AML-193 (cell line): Measurements from ENCODE around the gene BCKDK.

Experiments
- DNase-seq, 2 experiments: peaks; one replicate each; lab custom pipeline; 2025; lab: John Stamatoyannopoulos, UW

BCKDK gene

GRCh38 chr16:31108035-31108793 lies at the start of gene BCKDK:
Gene BCKDK (plus strand): TSS chr16:31108386. CDS start chr16:31109224, 838 bp downstream.
- peak; percentile 62 to 72 for DNase-seq

DNA sequence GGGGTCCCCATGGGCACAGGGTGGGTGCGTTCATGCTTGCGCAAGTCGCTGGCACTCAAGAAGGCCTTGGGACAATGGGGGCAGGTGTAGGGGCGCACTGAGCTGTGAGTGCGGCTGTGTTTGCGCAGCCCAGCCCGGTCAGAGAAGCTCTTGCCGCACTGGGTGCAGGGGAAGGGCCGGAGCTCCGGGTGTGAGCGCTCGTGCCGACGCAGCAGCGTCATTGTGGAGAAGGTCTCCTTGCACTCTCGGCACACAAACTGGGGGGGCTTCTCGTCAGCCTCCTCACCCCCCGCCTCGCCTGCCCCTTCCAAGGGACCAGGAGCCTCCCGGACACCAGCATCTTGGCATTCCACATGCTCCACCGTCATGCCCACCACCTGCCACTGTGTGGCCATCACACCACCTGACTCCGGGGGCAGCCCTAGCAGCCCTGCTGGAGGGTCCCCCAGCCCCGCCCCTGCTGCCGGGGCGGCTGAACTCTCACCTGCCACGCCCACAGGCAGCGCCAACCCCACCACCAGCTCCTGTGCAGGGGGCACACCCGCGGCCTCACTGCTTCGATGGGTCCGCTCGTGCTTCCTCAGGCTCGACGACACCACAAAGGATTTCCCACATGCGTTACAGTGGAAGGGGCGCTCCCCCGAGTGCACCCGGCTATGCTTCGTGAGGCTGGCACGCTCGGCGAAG lies 46.9 kb upstream of the BCKDK start:
- DNase-seq: no peak

DNA sequence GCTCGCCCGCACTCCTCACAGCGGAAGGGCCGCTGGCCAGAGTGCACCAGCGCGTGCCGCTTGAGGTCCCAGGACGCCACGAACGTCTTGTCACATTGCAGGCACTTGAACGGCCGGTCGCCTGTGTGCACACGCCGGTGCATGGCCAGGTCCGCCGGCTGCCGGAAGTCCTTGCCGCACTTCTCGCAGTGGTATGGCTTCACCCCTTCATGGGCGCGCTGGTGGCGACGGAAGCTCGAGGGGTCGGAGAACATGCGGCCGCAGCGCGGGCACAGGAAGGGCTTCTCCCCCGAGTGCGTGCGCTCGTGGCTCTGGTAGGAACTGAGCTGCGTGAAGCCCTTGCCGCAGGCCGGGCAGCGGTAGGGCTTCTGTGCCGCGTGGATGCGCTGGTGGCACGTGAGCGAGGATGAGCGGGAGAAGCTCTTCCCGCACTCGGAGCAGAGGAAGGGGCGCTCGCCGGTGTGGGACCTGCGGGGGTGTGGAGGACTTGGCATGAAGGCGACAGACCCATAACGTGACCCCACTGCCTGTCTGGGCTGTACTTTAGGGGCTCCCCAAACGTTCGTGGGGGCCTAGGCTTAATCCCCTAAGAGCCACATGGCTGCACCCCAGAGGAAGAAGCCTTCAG lies 46.3 kb upstream of the BCKDK start:
- DNase-seq: no peak

GRCh38 chr16:31063495-31063842 lies 44.7 kb upstream of the BCKDK start:
- no peak for DNase-seq

DNA sequence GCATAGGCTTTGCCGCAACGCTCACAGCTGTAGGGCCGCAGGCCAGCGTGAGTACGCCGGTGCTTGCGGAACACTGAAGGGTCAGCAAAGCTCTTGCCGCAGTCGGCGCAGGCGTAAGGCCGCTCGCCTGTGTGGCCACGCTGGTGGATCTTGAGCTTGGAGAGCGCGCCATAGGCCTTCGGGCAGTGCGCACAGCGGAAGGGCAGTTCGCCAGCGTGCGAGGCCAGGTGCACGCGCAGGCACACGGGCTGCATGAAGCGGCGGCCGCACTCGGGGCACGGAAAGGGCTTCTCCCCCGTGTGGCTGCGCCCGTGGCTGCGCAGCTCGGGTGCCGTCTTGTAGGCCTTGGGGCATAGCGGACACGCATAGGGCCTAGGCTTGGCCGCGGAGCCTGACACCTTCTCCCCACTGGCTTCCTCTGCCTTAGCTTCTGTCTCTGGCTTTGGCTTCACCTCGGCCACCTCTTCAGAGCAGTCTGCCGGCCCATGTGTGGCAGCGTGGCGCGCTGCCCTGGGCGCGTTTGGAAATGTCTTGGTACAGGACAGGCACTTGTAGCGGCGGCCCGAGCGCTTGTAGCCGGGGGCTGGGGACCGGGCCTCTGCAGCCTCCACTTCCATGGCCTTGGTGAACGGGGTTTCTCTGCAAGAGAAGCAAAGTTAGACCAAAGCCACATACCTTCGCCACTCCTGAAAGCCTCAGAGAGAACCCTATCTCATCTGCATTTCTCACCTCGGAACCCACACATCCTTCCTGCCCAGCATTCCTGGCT lies 44.2 kb upstream of the BCKDK start:
- no peak for DNase-seq

DNA sequence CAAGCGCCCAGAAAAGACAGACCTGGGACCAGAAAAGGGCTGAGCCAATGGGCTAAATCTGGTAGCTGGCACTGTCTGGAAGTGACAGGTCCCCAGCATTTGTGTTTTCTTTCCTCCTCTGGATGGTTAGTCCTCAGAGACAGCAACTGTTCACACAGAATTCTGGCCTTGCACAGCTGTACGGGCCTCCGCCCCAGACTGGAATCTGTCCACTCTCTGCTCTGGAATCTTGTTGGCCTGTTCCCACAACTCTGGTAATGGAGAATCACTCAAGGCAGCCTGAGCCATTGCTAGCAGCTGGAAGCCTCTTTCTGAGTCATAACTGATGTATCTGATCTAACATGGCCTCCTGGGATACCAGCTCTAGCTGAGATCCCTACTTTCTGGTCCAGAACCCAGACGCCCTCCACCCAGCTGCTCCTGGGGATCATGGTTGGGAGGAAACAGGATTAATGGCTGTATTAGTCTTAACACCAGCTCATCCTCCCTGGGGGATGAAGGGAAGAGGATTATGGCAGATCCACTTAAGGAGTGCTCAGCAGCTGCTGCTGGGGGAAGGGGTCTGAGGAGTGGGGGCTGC lies 43.2 kb upstream of the BCKDK start:
- DNase-seq: no peak

DNA sequence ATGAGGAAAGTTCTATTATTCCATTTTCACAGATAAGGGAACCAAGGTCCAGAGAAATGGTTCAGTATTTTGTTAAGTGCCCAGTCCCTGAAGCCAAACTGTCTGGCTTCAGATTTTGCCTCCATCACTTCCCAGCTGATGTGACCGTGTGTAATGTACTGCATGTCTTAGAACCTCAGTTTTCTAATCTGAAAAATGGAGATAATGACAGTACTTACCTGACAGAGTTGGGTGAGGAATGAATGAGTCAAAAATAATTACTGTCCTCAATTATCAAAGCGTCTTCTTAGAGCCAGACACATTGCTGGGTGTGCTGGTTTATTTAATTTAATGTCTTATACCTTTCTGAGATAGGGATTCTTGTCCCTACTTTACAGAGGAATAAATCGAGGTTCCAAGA lies 40.8 kb upstream of the BCKDK start:
- DNase-seq: no peak

- no peak for DNase-seq
These were observed 36.3 kb upstream of the BCKDK start for GRCh38 chr16:31071861-31072260.

GRCh38 chr16:31072540-31073141 lies 35.5 kb upstream of the BCKDK start:
- DNase-seq: peak in 1 of 2 experiments; percentile 21

DNA sequence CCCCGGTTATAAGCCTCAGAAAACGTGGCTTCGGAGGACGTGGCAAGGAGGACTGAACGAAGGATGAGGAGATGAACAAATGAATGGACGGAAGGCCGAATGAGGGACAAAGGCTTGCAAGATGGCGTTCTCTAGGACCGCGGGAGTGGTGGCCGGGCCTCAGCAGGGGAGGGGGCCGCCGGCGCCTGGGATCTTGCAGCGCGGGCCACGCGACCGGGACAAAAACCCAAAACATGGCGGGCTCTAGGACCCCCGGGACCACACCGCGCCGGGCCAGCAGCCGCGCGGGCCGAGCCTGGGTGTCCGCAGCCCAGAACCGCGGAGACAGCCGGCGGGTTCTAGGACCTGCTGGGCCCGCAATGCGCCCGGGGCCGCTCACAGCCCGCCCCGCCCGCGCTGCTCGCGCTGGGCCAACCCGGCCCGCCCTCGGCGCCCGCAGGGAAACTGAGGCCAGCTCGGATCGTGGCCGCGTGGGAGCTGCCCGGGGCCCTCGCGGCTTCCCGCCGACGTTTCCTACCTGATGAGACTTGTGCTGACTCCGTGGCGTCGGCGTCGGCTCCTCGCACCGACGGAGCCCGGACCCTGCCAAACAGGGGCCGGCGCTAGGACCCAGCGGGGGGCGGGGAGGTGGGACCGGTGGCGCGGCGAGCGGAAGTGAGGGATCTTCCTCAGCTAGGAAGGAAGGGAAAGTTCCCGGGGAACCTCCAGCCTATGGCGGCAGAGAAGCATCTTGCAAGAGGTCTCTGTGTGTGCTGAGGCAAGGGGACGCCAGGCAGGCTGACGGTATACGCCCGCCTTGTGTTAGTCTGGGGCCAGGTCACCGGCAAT lies 34.8 kb upstream of the BCKDK start:
- peak; percentile 59 to 62 for DNase-seq

GRCh38 chr16:31073970-31074813 lies 34.0 kb upstream of the BCKDK start, which contains the start of the genes ZNF646 and ZNF668:
Gene ZNF646 (plus strand): TSS chr16:31074422. CDS start chr16:31076325, 1,903 bp downstream.
Gene ZNF668 (minus strand): TSS chr16:31074240. CDS start chr16:31064459, 9,781 bp downstream.
- DNase-seq: peak; percentile 98 to 99

DNA sequence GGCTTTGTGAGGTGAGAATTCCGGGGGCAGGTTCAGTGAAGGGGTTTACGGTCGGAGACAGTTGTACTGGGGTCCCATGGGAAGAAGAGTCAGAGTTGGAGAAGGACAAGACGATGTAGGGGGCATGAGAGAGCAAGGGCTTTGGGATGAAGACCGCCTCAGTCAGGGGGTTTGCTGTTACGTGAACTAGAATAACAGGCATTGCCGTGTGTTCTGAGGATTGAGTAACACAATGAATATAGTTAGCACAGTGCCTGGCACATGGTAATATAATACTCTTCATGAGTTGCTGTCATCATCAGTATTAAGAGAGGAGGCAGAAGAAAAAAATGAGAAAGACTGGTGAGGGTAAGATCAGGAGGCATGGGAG lies 33.4 kb upstream of the BCKDK start:
- no peak for DNase-seq

DNA sequence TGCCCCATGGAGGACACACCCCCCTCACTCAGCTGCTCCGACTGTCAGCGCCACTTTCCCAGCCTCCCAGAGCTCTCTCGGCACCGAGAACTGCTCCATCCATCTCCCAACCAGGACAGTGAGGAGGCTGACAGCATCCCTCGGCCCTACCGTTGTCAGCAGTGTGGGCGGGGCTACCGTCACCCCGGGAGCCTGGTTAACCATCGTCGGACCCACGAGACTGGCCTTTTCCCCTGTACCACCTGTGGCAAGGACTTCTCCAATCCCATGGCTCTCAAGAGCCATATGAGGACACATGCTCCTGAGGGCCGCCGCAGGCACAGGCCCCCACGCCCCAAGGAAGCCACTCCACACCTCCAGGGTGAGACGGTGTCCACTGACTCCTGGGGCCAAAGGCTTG lies 31.9 kb upstream of the BCKDK start:
- DNase-seq: no peak

DNA sequence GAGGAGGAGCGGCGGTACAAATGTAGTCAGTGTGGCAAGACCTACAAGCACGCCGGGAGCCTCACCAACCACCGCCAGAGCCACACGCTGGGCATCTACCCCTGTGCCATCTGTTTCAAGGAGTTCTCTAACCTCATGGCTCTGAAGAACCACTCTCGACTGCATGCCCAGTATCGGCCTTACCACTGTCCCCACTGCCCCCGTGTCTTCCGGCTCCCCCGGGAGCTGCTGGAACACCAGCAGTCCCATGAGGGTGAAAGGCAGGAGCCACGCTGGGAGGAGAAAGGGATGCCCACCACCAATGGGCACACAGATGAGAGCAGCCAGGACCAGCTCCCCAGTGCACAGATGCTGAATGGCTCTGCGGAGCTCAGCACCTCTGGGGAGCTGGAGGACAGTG lies 31.2 kb upstream of the BCKDK start:
- no peak for DNase-seq

DNA sequence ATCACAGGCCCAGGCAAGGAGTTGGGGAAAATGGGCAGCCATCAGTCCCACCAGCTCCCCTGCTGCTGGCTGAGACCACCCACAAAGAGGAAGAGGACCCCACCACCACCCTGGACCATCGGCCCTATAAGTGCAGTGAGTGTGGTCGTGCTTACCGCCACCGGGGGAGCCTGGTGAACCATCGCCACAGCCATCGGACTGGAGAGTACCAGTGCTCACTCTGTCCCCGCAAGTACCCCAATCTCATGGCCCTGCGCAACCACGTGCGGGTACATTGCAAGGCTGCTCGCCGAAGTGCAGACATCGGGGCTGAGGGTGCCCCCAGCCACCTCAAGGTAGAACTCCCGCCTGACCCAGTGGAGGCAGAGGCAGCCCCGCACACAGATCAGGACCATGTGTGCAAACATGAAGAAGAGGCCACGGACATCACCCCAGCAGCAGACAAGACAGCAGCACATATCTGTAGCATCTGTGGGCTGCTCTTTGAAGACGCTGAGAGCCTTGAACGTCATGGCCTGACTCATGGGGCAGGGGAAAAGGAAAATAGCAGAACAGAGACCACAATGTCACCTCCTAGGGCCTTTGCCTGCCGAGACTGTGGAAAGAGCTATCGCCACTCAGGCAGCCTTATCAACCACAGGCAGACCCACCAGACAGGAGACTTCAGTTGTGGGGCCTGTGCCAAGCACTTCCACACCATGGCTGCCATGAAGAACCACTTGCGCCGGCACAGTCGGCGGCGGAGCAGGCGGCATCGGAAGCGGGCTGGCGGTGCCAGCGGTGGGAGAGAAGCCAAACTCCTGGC lies 30.4 kb upstream of the BCKDK start:
- DNase-seq: no peak

DNA sequence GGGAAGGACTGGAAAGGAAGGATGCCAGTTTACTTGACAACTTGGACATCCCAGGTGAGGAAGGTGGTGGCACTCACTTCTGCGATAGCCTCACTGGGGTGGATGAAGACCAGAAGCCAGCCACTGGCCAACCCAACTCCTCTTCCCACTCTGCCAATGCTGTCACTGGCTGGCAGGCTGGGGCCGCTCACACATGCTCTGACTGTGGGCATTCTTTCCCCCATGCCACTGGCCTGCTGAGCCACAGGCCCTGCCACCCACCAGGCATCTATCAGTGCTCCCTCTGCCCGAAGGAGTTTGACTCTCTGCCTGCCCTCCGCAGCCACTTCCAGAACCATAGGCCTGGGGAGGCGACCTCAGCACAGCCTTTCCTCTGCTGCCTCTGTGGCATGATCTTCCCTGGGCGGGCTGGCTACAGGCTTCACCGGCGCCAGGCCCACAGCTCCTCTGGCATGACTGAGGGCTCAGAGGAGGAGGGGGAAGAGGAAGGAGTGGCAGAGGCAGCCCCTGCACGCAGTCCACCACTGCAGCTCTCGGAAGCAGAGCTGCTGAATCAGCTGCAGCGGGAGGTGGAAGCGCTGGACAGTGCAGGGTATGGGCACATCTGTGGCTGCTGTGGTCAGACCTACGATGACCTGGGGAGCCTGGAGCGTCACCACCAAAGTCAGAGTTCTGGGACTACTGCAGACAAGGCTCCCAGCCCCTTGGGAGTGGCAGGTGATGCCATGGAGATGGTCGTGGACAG lies 29.4 kb upstream of the BCKDK start:
- DNase-seq: no peak

DNA sequence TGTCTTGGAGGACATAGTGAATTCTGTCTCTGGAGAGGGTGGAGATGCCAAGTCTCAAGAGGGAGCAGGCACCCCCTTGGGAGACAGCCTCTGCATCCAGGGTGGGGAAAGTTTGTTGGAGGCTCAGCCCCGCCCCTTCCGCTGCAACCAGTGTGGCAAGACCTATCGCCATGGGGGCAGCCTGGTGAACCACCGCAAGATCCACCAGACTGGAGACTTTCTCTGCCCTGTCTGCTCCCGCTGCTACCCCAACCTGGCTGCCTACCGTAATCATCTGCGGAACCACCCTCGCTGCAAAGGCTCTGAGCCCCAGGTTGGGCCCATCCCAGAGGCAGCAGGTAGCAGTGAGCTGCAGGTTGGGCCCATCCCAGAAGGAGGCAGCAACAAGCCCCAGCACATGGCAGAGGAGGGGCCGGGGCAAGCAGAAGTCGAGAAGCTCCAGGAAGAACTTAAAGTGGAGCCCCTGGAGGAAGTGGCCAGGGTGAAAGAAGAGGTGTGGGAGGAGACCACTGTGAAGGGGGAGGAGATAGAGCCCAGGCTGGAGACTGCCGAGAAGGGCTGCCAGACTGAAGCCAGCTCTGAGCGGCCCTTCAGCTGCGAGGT lies 28.7 kb upstream of the BCKDK start:
- no peak for DNase-seq
